Esophagus (tissue), 2 donors: ENCODE results near the gene MRPL58. TPM values are rescaled to one million over a fixed set of nuclear protein-coding genes. Genes with fewer than 3 reads are reported as not detected.
A peak's percentile ranks its signal among the peaks of the same experiment; 100 is the strongest.
"Not testable (repeated sequence)": the region's sequence is repeated elsewhere in the genome, so short reads cannot be mapped to it uniquely, and the experiment has no call there.

Experiments used
- H3K27ac ChIP-seq, 2 donors: one replicate each; pipeline ENCODE4 v1.5.1; 2013; ENCODE audit warnings: low read depth in 2 of 2, mild to moderate bottlenecking in 2 of 2, inconsistent platforms in 1 of 2, low read length in 1 of 2, moderate library complexity in 1 of 2
- H3K27me3 ChIP-seq, 2 donors: one replicate each; pipeline ENCODE4 v1.6.1; 2013; ENCODE audit warnings: low read length in 2 of 2, control low read depth in 1 of 2, mild to moderate bottlenecking in 1 of 2; ENCODE audit not compliant: insufficient read depth in 2 of 2, control insufficient read depth in 1 of 2
- H3K36me3 ChIP-seq, 2 donors: one replicate each; pipeline ENCODE4 v1.6.1; 2013; ENCODE audit warnings: low read length in 1 of 2; ENCODE audit not compliant: control insufficient read depth in 2 of 2, insufficient read depth in 2 of 2
- H3K4me1 ChIP-seq, 2 donors: one replicate each; pipeline ENCODE4 v1.6.1; 2013; ENCODE audit warnings: low read length in 1 of 2; ENCODE audit not compliant: control insufficient read depth in 2 of 2, insufficient read depth in 2 of 2
- H3K4me3 ChIP-seq, 2 donors: one replicate each; pipeline ENCODE4 v1.5.1; 2013; ENCODE audit warnings: low read length in 2 of 2, mild to moderate bottlenecking in 2 of 2, low read depth in 1 of 2, moderate library complexity in 1 of 2
- H3K9me3 ChIP-seq, 2 donors: one replicate each; pipeline ENCODE4 v1.6.1; 2013; ENCODE audit warnings: mild to moderate bottlenecking in 2 of 2, low read depth in 1 of 2, low read length in 1 of 2, moderate library complexity in 1 of 2; ENCODE audit not compliant: control insufficient read depth in 2 of 2, insufficient read depth in 1 of 2
- WGBS, 2 donors: extraction: QIAGEN DNeasy Blood & Tissue Kit; methylation state at CpG; one replicate each; pipeline ENCODE4 v1.1.7; 2013; 5-methylcytosine and 5-hydroxymethylcytosine counted together
- polyA plus RNA-seq, 2 donors: library from polyadenylated mRNA; stranded (reverse); fragments of 200-250 nt; gene quantifications; one replicate each; pipeline ENCODE4 v1.2.3, GENCODE V29; 2013
- donor health status: healthy with polysubstance abuse.
- donor health status: Bipolar disorder and iron deficiency.

Gene MRPL58
- 10 to 100 TPM; 31.8 to 42.4 TPM for polyA plus RNA-seq

- H3K27me3 ChIP-seq: no peaks in the 10 kb centered on the region
- peaks cover 0 to 2% of the 10 kb centered on the region in 2 donors for H3K36me3 ChIP-seq
- peak within 1 kb of the TSS; percentile 76 to 89 for H3K4me3 ChIP-seq
- 2% methylated on average over 53 to 63 of the region's 63 CpGs for WGBS, 2 donors
- peaks cover 3 to 5% of the 10 kb centered on the region in 2 donors for H3K4me1 ChIP-seq
- no peaks in the 10 kb centered on the region for H3K9me3 ChIP-seq
- peak within 1 kb of the TSS; percentile 83 to 84 for H3K27ac ChIP-seq
Measured at GRCh38 chr17:75012346-75013091, at the start of gene MRPL58. MRPL58 (plus strand) TSS chr17:75012670; CDS start chr17:75012687, 17 bp downstream.

GRCh38 chr17:74963656-74964055 lies 48.8 kb upstream of the MRPL58 start:
- no peaks in the 10 kb centered on the region for H3K36me3 ChIP-seq
- no peaks in the 10 kb centered on the region for H3K9me3 ChIP-seq
- 73 to 81% methylated on average over 12 of the region's 12 CpGs for WGBS, 2 donors
- no peak overlapping the region for H3K27ac ChIP-seq
- no peaks in the 10 kb centered on the region for H3K27me3 ChIP-seq
- H3K4me3 ChIP-seq: no peak overlapping the region
- peaks cover 0 to 6% of the 10 kb centered on the region in 2 donors for H3K4me1 ChIP-seq

- Histone ChIP-seq H3K27me3 (no peaks in the 10 kb centered on the region), H3K9me3 (no peaks in the 10 kb centered on the region), H3K4me1 (peaks cover 0 to 10% of the 10 kb centered on the region in 2 donors), H3K4me3 (no peak overlapping the region), H3K36me3 (no peaks in the 10 kb centered on the region), H3K27ac (no peak overlapping the region)
- WGBS, 2 donors: 87 to 89% methylated on average over 12 of the region's 12 CpGs
Measured at GRCh38 chr17:74964246-74964761, 48.2 kb upstream of the MRPL58 start.

GRCh38 chr17:74964988-74965622 lies 47.4 kb upstream of the MRPL58 start:
- no peaks in the 10 kb centered on the region for H3K9me3 ChIP-seq
- 48 to 55% methylated on average over 14 of the region's 14 CpGs for WGBS, 2 donors
- H3K27ac ChIP-seq: no peak overlapping the region
- H3K36me3 ChIP-seq: no peaks in the 10 kb centered on the region
- H3K27me3 ChIP-seq: no peaks in the 10 kb centered on the region
- H3K4me3 ChIP-seq: no peak overlapping the region
- H3K4me1 ChIP-seq: peaks cover 0 to 10% of the 10 kb centered on the region in 2 donors

- Histone ChIP-seq H3K36me3 (no peaks in the 10 kb centered on the region), H3K4me1 (peaks cover 4 to 17% of the 10 kb centered on the region in 2 donors), H3K27me3 (no peaks in the 10 kb centered on the region), H3K27ac (no peak overlapping the region), H3K4me3 (no peak overlapping the region), H3K9me3 (no peaks in the 10 kb centered on the region)
- 53 to 59% methylated on average over 5 of the region's 5 CpGs for WGBS, 2 donors
Measured at GRCh38 chr17:74968361-74968780, 44.1 kb upstream of the MRPL58 start.

- H3K27me3 ChIP-seq, H3K4me3 ChIP-seq, H3K9me3 ChIP-seq, H3K36me3 ChIP-seq, H3K27ac ChIP-seq: not testable (repeated sequence)
- peaks cover 4 to 17% of the 10 kb centered on the region in 2 donors for H3K4me1 ChIP-seq
- 88 to 92% methylated on average over 5 of the region's 5 CpGs for WGBS, 2 donors
Measured at GRCh38 chr17:74969501-74969900, 43.0 kb upstream of the MRPL58 start.

- 68 to 79% methylated on average over 3 of the region's 3 CpGs for WGBS, 2 donors
- Histone ChIP-seq H3K9me3 (no peaks in the 10 kb centered on the region), H3K27me3 (no peaks in the 10 kb centered on the region), H3K36me3 (no peaks in the 10 kb centered on the region), H3K4me3 (no peak overlapping the region), H3K4me1 (peaks cover 4 to 17% of the 10 kb centered on the region in 2 donors), H3K27ac (no peak overlapping the region)
Measured at GRCh38 chr17:74970395-74970794, 42.1 kb upstream of the MRPL58 start.

- no peaks in the 10 kb centered on the region for H3K9me3 ChIP-seq
- H3K27me3 ChIP-seq: no peaks in the 10 kb centered on the region
- H3K4me3 ChIP-seq: peak overlapping the region in 1 of 2 donors; percentile 54
- H3K4me1 ChIP-seq: peaks cover 4 to 17% of the 10 kb centered on the region in 2 donors
- no peaks in the 10 kb centered on the region for H3K36me3 ChIP-seq
- WGBS, 2 donors: 67 to 87% methylated on average over 8 of the region's 8 CpGs
- H3K27ac ChIP-seq: peak overlapping the region in 1 of 2 donors; percentile 21
Measured at GRCh38 chr17:74971069-74971841, 41.2 kb upstream of the MRPL58 start.

- Histone ChIP-seq H3K36me3 (no peaks in the 10 kb centered on the region), H3K4me3 (peak overlapping the region; percentile 54 to 55), H3K4me1 (peaks cover 4 to 17% of the 10 kb centered on the region in 2 donors), H3K27me3 (no peaks in the 10 kb centered on the region), H3K27ac (peak overlapping the region in 1 of 2 donors; percentile 21), H3K9me3 (no peaks in the 10 kb centered on the region)
- 14 to 20% methylated on average over 9 of the region's 9 CpGs for WGBS, 2 donors
Measured at GRCh38 chr17:74971842-74972106, 40.7 kb upstream of the MRPL58 start.
